DMS 273 (cell line): ENCODE results near the gene OST4.
"Not testable (repeated sequence)": the region's sequence is repeated elsewhere in the genome, so short reads cannot be mapped to it uniquely, and the experiment has no call there.

Experiments used
- DNase-seq: peaks from one replicate; lab custom pipeline; 2025; ENCODE audit not compliant: unreplicated experiment; lab: John Stamatoyannopoulos, UW

OST4 gene

DNA sequence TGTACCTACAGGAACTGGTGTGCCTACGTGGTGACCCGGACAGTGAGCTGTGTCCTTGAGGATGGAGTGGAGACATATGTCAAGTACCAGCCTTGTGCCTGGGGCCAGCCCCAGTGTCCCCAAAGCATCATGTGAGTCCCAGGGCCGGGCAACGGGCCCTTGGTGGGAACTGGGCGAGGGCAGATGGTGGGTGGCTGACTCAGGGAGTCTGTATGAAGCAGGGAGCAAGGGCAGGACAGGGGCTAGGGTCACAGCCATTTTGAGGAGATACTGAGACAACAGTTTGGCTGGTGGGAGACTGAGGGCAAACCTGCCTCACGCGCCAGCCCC is 8.7 kb upstream of the OST4 start:
- DNase-seq = no peak

DNA sequence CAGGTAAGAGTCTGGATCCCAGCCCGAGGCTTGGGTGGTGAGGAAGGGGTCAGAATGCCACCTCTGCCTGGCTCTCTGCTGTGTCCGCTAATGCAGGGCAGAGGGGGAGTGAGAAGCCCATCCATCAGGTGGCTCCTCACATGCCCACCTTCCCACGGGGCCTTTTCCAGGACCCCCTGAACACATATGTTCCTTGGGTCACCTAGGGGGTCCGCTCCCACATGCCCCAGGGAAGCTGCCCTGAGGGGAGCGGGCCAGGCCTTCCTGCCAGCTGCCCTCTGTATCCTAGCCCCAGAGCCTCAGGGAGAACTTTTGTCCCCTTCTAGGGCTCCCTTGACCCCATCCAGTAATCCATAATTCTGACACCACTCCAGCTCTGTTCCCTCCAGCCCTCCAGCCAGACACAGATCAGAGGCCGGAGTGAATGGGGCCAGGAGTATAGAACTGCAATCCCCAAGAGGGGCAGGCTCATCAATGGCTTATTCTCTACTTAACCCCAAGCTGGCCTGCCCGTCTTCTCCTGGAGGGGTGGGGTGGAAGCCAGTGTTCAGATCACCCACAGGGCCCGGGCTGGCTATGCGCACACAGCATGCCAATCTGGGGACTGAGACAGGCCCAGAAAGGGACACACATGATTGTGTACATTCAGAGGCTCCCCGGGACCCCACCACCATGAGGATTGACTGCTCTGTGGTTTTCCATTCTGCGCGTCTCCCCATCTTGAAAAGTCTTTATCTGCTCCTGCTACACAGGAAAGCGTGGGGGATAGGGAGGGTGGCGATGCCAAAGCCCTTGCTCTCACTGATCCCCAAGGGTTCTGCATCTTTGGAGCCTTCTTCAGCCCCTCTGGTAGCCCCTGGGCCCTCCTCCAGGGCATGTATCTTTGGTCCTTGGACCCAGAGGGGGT is 8.0 kb upstream of the OST4 start:
- no peak for DNase-seq

DNA sequence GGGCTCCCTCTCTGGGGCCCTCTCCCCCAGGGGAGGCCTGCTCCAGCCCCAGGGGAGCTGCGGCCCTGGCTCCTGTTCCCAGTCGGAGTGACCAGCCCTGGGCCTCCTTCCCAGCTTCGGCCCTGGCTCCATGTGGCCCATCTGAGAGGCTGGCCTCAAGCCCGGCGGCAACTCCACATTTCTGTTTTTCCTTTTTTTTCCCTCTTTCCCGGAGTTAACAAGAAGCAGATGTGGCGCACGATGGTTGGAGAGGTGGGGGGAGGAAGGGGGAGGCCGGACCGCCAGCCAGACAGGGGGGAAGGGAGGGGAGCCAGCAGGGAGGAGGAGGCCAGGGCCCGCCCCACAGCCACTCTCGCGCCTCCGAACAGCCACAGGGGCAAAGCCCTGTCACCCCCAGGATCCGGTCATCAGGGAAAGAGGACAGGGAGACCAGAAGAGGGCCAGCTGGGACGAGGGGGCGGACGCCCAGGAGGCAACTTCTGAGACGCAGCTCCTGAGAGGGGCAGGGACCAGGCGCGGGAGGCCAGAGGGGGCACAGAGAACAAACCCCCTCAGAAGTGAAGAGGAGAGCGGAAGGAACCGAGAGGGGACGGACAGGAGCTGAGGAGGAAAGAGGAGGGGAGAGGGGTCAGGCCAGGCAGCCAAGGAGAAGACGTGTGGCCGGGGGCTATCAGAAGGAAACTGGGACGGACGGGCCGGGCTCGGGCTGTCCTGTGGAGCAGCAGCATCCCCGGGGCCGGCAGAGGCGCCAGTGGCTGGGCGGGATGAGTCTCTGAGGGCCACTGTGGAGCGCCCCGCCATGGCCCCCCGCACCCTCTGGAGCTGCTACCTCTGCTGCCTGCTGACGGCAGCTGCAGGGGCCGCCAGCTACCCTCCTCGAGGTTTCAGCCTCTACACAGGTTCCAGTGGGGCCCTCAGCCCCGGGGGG is 7.1 kb upstream of the OST4 start, which contains the start of gene EMILIN1:
Gene EMILIN1 (plus strand): TSS at position 349 of the 928 bp plus-strand sequence. CDS start 451 bp downstream, at position 800.
- DNase-seq = no peak

DNA sequence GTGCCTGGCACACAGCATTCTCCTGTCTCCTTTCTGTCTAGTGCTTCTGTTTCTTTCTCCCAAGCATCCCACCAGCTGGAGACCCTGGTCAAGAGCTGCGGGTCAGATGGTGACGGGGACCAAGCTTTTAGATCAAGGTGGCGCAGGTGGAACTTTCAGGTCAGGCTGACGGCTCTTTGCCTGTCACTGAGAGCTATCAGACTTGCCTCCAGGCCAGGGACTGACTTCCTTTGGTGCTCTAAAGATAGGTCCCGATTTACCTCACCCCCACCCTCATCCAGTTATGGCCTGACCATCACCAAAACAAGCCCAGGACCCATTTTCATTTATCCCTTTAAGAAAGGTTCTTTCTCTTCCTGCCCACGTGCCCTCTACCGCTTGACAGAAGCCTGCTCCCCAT is 5.8 kb upstream of the OST4 start:
- no peak for DNase-seq

DNA sequence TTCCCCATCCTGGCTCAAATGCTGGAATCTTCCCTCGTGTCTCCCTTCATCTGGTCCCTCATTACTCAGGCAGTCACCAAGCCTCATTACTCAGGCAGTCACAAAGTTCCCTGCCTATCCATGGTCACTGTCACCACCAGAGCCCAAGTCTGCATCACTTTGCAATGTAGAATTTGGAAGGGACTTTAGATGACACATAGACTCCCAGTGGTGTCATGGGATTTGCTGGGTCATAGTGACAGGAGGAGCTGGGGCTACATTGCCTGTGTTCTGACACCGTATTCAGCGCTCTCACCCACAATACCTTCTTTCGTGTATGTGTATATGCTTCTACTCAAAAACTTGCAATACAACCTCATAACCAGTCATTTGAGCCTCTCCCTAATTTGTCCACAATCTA is 4.9 kb upstream of the OST4 start:
- DNase-seq = no peak

- not testable (repeated sequence) for DNase-seq
Observed at GRCh38 chr2:27075566-27075871, 4.1 kb upstream of the OST4 start.

DNA sequence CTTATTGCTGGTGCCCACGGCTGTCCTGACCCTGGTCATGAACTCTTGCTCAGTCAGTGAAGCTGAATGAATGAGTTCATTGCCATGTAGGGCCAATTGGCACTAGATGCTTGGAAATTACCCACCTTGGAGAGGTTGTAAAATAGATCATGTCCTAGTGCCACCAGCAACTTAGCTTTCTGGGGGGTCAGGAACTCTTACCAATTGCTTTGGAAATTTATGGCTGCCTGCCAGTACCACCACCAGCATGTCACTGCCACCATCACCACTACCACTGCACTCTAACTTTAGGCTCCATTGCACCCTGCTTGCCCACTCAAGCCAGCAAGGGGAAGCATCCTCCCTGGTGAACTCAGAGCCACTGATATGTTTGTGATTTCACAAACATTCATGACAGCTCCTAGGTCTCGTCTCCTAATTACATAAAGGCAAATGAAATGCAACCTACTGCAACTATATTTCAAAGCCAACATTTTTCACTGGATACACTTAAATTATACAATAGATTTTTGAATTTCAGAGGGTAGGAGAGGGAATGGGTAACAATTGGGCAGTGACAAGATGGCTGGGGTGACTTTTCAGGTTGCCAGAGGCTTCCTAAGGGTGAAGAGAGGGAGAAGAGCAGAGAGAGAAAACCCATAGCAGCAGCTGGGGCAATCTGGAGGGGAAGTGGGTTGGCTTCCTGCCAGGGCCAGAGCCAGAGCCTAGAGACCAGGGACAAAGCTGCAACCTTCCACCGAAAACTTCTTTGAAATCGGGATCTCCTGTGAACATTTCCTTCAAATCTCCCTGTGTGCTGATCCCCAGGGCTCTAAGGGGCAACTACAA is 3.5 kb upstream of the OST4 start:
- DNase-seq = peak; percentile 84

DNA sequence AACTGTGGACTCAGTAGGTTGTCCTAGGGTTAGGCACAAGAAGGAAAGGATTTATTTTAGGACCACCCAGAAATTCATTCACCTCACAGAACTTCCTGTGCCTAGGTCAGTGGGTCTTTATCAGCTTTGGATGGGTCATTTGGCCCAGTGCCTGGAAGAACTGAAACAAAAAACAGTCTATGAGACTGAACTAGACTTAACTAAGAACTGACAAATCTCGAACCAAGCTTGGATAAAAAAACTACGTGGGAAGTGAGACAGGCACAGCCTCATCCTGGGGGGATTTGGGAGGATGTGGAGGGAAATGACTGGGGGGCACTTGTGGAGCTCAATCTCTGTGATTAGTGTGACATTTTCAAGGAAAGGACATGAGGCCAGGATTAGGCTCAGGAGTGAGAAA is 2.3 kb upstream of the OST4 start:
- DNase-seq = no peak

GRCh38 chr2:27072920-27073319 is 1.5 kb upstream of the OST4 start:
- no peak for DNase-seq

- peak; percentile 52 for DNase-seq
Observed at GRCh38 chr2:27071990-27072830, 756 bp upstream of the OST4 start.

DNA sequence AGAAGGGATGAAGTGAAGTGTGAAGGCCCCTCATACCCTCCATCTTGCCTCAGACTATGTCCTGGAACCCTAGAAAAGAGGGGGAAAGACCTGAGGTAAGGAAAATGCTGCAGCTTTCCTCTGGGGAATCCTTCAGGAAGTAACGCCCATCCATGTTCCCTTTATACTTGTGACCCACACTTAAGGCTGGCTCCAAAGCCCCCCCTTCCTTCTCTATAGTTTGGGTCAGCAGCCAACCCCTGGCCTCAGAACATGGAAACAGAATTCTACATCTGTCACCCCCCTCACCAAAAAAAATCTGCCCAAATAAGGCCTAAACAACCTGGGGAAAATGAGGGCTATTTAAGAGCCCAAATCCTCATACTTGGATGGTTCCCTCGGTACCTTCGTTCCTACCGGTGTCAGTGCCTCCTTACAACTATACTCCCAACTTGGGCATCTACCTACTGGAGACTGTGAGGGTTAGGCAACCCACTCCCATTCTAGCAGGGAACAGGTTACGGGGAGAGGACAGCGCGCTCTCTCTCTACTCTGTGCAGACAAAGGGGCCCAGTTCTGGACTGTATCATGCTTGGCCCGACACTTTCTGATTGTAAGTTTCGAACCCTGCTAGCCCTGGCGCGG is 689 bp downstream of the OST4 start:
- DNase-seq = no peak

- no peak for DNase-seq
Observed at GRCh38 chr2:27069961-27070618, 1.4 kb downstream of the OST4 start.

DNA sequence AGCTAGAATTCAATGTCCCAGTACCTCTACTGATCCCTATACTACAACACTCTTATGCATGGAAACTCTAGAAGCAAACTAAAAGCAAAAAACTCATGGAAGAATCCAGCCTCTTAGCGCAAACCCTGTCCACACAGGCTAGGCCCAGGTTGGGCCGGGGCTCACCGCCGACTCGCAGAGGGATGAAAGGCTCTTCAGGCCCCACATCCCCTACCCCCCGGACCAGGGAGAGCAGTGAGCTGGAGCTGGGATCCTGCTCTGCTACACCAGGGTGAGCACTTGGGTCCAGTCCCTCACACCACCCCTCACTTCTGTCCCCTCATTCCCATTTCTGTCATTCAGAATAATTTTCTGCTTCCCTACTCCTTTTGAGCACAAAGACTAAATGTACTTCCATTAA is 2.0 kb downstream of the OST4 start:
- no peak for DNase-seq

- no peak for DNase-seq
Observed at GRCh38 chr2:27067385-27067784, 4.1 kb downstream of the OST4 start.

DNA sequence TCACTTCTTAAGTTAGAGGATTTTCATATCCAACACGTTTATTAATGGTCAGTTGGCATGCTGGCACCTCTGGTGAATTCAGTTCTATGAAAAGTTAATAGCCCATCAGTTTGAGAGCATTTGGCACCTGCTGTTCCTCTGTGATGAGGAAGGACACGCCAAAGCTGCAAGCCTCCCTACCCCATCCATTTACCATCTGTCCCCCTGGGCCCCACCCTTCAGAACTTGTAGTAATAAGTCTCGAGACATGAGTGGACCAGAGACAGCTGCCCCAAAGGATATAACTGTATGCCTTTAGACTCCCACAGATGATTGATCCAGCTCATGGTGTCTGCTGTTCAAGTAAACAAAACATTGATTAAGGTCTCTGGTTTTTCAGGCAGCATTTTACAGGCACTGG is 6.3 kb downstream of the OST4 start:
- peak; percentile 51 for DNase-seq

DNA sequence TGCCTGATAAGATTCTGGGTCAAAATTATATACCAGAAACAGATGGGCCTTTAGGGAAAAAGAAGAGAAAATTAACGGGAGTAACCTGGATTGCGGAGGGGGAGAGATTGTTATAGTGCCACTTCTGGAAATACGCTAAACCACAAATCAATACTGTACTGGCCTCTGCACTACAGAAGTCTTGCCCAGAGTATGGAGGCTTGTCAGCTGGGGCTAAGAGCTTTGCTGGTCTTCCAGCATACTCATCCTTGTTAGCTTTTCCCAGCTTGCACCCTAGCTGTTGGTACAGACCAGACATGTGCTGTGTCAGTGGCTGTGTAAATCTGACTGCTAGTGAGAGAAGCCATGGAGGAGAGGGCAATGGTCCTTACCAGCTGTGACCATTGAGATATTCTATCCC is 11.1 kb downstream of the OST4 start:
- no peak for DNase-seq

GRCh38 chr2:27059141-27059820 is 12.2 kb downstream of the OST4 start:
- DNase-seq = no peak

DNA sequence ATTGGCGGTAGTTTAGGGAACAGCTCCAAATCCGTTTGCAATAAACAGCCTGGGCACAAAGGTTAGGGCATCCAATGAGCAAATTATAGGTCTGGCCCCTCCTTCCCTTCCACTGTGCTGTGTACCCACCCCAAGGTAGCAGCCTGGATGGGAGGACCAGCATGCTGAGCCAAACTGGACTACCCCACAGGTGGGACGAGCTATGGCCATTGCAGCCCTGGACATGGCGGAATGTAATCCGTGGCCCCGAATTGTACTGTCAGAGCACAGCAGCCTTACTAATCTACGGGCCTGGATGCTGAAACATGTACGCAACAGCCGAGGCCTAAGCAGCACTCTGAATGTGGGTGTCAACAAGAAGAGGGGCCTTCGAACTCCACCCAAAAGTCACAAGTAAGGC is 13.2 kb downstream of the OST4 start:
- no peak for DNase-seq

GRCh38 chr2:27057184-27057583 is 14.3 kb downstream of the OST4 start:
- no peak for DNase-seq
